HEK293 (cell line): Measurements from ENCODE around the gene CCDC92.

Source experiments
- EGR2 ChIP-seq: fragments of 450-650 bp; formaldehyde crosslinking; IDR thresholded peaks from 2 replicates; pipeline ENCODE4 v1.5.1; 2016; ENCODE audit warnings: low read depth, missing biosample characterization, missing genetic modification characterization
- GLIS1 ChIP-seq: fragments of 450-650 bp; formaldehyde crosslinking; IDR thresholded peaks from 2 replicates; pipeline ENCODE4 v1.5.1; 2016; ENCODE audit warnings: missing biosample characterization, missing genetic modification characterization
- ZBTB1 ChIP-seq: fragments of 450-650 bp; formaldehyde crosslinking; IDR thresholded peaks from 2 replicates; pipeline ENCODE4 v1.5.1; 2016; ENCODE audit warnings: missing biosample characterization, missing genetic modification characterization
- ZNF146 ChIP-seq: fragments of 450-650 bp; formaldehyde crosslinking; IDR thresholded peaks from 2 replicates; pipeline ENCODE4 v1.5.1; 2016; ENCODE audit warnings: missing biosample characterization, missing genetic modification characterization
- ZNF416 ChIP-seq: fragments of 450-650 bp; formaldehyde crosslinking; IDR thresholded peaks from 2 replicates; pipeline ENCODE4 v1.5.1; 2016; ENCODE audit warnings: missing biosample characterization, missing genetic modification characterization
- ZNF623 ChIP-seq: fragments of 450-650 bp; formaldehyde crosslinking; IDR thresholded peaks from 2 replicates; pipeline ENCODE4 v1.5.1; 2016; ENCODE audit warnings: missing biosample characterization, missing genetic modification characterization
- TF ChIP-seq, protein P1 (sequence below): fragments of 450-650 bp; formaldehyde crosslinking; IDR thresholded peaks from 2 replicates; pipeline ENCODE4 v1.5.1; 2016; ENCODE audit warnings: missing biosample characterization, missing genetic modification characterization, low read depth
- TF ChIP-seq, protein P2 (sequence below): fragments of 450-650 bp; formaldehyde crosslinking; IDR thresholded peaks from 2 replicates; pipeline ENCODE4 v1.5.1; 2016; ENCODE audit warnings: missing biosample characterization, missing genetic modification characterization
- TF ChIP-seq, protein P3 (sequence below): fragments of 450-650 bp; formaldehyde crosslinking; IDR thresholded peaks from 2 replicates; pipeline ENCODE4 v1.5.1; 2017; ENCODE audit warnings: missing biosample characterization, mild to moderate bottlenecking, missing genetic modification characterization, moderate library complexity
- TF ChIP-seq, protein P4 (sequence below): fragments of 450-650 bp; formaldehyde crosslinking; IDR thresholded peaks from 2 replicates; pipeline ENCODE4 v1.5.1; 2016; ENCODE audit warnings: missing biosample characterization, missing genetic modification characterization
- TF ChIP-seq, protein P5 (sequence below): IDR thresholded peaks from 2 replicates; pipeline ENCODE4 v1.6.1; 2011; ENCODE audit warnings: mild to moderate bottlenecking, low read depth, low read length, borderline replicate concordance

DNA sequence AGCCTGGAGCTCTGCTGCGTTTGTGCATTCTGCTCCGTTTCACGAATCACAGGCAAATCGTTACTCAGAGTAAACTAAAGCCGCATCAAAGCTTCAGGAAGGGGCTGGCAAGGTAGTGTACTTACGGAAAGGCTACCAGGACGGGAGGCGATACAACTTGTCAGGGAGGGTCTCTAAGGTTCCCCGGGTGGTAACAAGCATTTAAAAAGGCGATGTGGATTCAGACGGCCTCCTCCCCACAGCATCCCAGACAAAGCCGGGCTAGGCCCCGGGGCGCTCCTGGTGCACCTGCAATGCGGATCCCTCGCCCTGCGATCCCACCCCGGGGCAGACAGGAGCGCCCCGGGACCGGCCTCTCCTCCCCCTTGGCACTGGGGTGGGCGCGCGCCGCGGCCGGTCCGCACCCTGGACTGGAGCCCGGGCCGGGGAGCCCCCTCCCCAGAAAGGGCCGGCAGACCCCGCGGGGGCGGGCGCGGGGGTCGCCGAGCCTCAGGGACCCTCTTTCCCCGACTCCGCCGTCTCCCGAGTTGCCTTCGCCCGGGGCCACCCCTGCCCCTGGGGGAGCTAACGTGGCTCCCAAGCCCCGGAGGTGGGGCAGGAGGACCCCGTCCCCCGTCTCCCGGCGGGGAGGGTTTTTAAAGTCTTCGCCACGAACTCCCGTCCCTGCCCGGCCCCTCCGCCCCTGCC, 718 bp downstream of the CCDC92 start:
- TF ChIP-seq ZBTB1 (tag by site-specific recombination): no peak
- TF ChIP-seq ZNF623 (tag by site-specific recombination): no peak
- TF ChIP-seq ZNF416 (tag by site-specific recombination): no peak
- TF ChIP-seq EGR2 (tag by site-specific recombination): no peak
- TF ChIP-seq, protein P1, sequence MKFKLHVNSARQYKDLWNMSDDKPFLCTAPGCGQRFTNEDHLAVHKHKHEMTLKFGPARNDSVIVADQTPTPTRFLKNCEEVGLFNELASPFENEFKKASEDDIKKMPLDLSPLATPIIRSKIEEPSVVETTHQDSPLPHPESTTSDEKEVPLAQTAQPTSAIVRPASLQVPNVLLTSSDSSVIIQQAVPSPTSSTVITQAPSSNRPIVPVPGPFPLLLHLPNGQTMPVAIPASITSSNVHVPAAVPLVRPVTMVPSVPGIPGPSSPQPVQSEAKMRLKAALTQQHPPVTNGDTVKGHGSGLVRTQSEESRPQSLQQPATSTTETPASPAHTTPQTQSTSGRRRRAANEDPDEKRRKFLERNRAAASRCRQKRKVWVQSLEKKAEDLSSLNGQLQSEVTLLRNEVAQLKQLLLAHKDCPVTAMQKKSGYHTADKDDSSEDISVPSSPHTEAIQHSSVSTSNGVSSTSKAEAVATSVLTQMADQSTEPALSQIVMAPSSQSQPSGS (tag by site-specific recombination): no peak
- TF ChIP-seq, protein P2, sequence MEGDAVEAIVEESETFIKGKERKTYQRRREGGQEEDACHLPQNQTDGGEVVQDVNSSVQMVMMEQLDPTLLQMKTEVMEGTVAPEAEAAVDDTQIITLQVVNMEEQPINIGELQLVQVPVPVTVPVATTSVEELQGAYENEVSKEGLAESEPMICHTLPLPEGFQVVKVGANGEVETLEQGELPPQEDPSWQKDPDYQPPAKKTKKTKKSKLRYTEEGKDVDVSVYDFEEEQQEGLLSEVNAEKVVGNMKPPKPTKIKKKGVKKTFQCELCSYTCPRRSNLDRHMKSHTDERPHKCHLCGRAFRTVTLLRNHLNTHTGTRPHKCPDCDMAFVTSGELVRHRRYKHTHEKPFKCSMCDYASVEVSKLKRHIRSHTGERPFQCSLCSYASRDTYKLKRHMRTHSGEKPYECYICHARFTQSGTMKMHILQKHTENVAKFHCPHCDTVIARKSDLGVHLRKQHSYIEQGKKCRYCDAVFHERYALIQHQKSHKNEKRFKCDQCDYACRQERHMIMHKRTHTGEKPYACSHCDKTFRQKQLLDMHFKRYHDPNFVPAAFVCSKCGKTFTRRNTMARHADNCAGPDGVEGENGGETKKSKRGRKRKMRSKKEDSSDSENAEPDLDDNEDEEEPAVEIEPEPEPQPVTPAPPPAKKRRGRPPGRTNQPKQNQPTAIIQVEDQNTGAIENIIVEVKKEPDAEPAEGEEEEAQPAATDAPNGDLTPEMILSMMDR (tag by site-specific recombination): no peak
- TF ChIP-seq, protein P3, sequence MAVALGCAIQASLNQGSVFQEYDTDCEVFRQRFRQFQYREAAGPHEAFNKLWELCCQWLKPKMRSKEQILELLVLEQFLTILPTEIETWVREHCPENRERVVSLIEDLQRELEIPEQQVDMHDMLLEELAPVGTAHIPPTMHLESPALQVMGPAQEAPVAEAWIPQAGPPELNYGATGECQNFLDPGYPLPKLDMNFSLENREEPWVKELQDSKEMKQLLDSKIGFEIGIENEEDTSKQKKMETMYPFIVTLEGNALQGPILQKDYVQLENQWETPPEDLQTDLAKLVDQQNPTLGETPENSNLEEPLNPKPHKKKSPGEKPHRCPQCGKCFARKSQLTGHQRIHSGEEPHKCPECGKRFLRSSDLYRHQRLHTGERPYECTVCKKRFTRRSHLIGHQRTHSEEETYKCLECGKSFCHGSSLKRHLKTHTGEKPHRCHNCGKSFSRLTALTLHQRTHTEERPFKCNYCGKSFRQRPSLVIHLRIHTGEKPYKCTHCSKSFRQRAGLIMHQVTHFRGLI (tag by site-specific recombination): no peak
- TF ChIP-seq, protein P4, sequence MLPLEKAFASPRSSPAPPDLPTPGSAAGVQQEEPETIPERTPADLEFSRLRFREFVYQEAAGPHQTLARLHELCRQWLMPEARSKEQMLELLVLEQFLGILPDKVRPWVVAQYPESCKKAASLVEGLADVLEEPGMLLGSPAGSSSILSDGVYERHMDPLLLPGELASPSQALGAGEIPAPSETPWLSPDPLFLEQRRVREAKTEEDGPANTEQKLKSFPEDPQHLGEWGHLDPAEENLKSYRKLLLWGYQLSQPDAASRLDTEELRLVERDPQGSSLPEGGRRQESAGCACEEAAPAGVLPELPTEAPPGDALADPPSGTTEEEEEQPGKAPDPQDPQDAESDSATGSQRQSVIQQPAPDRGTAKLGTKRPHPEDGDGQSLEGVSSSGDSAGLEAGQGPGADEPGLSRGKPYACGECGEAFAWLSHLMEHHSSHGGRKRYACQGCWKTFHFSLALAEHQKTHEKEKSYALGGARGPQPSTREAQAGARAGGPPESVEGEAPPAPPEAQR: no peak
- TF ChIP-seq ZNF146 (tag by site-specific recombination): no peak
- TF ChIP-seq, protein P5, sequence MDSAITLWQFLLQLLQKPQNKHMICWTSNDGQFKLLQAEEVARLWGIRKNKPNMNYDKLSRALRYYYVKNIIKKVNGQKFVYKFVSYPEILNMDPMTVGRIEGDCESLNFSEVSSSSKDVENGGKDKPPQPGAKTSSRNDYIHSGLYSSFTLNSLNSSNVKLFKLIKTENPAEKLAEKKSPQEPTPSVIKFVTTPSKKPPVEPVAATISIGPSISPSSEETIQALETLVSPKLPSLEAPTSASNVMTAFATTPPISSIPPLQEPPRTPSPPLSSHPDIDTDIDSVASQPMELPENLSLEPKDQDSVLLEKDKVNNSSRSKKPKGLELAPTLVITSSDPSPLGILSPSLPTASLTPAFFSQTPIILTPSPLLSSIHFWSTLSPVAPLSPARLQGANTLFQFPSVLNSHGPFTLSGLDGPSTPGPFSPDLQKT: no peak
- no peak for TF ChIP-seq GLIS1 (tag by site-specific recombination)
